Cardiac muscle cell (in vitro differentiated cells and primary cell): ENCODE measurements around the gene UHMK1. TPM values are rescaled to one million over a fixed set of nuclear protein-coding genes. Genes with fewer than 3 reads are reported as not detected.

Experiments
- DNase-seq, 2 donors: peaks; one replicate each; pipeline versions ENCODE4 v3.0.0 to v3.0.0-alpha.2; 2010 to 2017; ENCODE audit warnings: low read depth in 1 of 2, low spot score in 1 of 2
- H3K27ac ChIP-seq: fragments of 200-600 bp; sonication (generic); 2 replicates; pipeline ENCODE4 v1.5.1; 2016
- H3K27me3 ChIP-seq: fragments of 200-600 bp; sonication (generic); 2 replicates; pipeline ENCODE4 v1.6.0; 2016; ENCODE audit warnings: control low read depth
- H3K36me3 ChIP-seq: fragments of 200-600 bp; sonication (generic); 2 replicates; pipeline ENCODE4 v1.5.1; 2016; ENCODE audit warnings: control low read depth
- H3K4me1 ChIP-seq: fragments of 200-600 bp; sonication (generic); 2 replicates; pipeline ENCODE4 v1.8.1; 2017; ENCODE audit warnings: low read depth, mild to moderate bottlenecking, mixed run types
- H3K4me3 ChIP-seq: fragments of 200-600 bp; sonication (generic); 2 replicates; pipeline ENCODE4 v1.5.1; 2016; ENCODE audit warnings: mild to moderate bottlenecking
- H3K9me3 ChIP-seq: fragments of 200-600 bp; sonication (generic); 2 replicates; pipeline ENCODE4 v1.5.1; 2017; ENCODE audit warnings: low read depth, mild to moderate bottlenecking, control low read depth
- CTCF ChIP-seq: IDR thresholded peaks from 2 replicates; pipeline ENCODE4 v1.5.1; 2012; ENCODE audit warnings: low read depth, mild to moderate bottlenecking, low read length
- polyA plus RNA-seq: library from polyadenylated mRNA; unstranded; fragments of >200 nt; fragmentation: Nextera tagmentation; extraction: Ambion mirVana; gene quantifications from 2 replicates; pipeline ENCODE4 v1.2.1, GENCODE V29; 2016
- total RNA-seq: library from RNA; depleted of rRNA; stranded (reverse); fragments of >200 nt; gene quantifications from 2 replicates; pipeline ENCODE4 v1.2.3, GENCODE V29; 2016

The UHMK1 gene
- total and polyA plus RNA-seq, 2 experiments from 2014 or later = 3.5 to 17.2 TPM

- TF ChIP-seq CTCF = no peak
- peak overlapping the region; percentile 91 for H3K27ac ChIP-seq
- peaks cover 6% of the 10 kb centered on the region for H3K4me1 ChIP-seq
- peaks cover 26% of the 10 kb centered on the region for H3K36me3 ChIP-seq
- DNase-seq = no peak
- H3K9me3 ChIP-seq = no peaks in the 10 kb centered on the region
- no peaks in the 10 kb centered on the region for H3K27me3 ChIP-seq
- H3K4me3 ChIP-seq = peak overlapping the region; percentile 64
These were observed 835 bp downstream of the UHMK1 start for GRCh38 chr1:162498496-162498810.

GRCh38 chr1:162500805-162501204, 3.2 kb downstream of the UHMK1 start:
- peaks cover 6% of the 10 kb centered on the region for H3K4me1 ChIP-seq
- DNase-seq = peak in 1 of 2 donors; percentile 14
- no peaks in the 10 kb centered on the region for H3K27me3 ChIP-seq
- no peaks in the 10 kb centered on the region for H3K9me3 ChIP-seq
- TF ChIP-seq CTCF = no peak
- no peak overlapping the region for H3K27ac ChIP-seq
- peaks cover 46% of the 10 kb centered on the region for H3K36me3 ChIP-seq
- H3K4me3 ChIP-seq = no peak overlapping the region

- H3K9me3 ChIP-seq = no peaks in the 10 kb centered on the region
- peaks cover 51% of the 10 kb centered on the region for H3K36me3 ChIP-seq
- H3K4me3 ChIP-seq = no peak overlapping the region
- H3K27me3 ChIP-seq = no peaks in the 10 kb centered on the region
- H3K27ac ChIP-seq = no peak overlapping the region
- DNase-seq = no peak
- H3K4me1 ChIP-seq = peaks cover 6% of the 10 kb centered on the region
- no peak for TF ChIP-seq CTCF
These were observed 4.5 kb downstream of the UHMK1 start for GRCh38 chr1:162502077-162502476.

GRCh38 chr1:162502928-162503327, 5.3 kb downstream of the UHMK1 start:
- no peaks in the 10 kb centered on the region for H3K9me3 ChIP-seq
- no peak for DNase-seq
- H3K4me1 ChIP-seq = peaks cover 6% of the 10 kb centered on the region
- H3K27me3 ChIP-seq = no peaks in the 10 kb centered on the region
- TF ChIP-seq CTCF = no peak
- H3K27ac ChIP-seq = no peak overlapping the region
- no peak overlapping the region for H3K4me3 ChIP-seq
- H3K36me3 ChIP-seq = peaks cover 51% of the 10 kb centered on the region

- DNase-seq = no peak
- Histone ChIP-seq H3K27ac (no peak overlapping the region), H3K4me3 (no peak overlapping the region), H3K9me3 (no peaks in the 10 kb centered on the region), H3K36me3 (peaks cover 17% of the 10 kb centered on the region), H3K27me3 (no peaks in the 10 kb centered on the region), H3K4me1 (no peaks in the 10 kb centered on the region)
- TF ChIP-seq CTCF = no peak
These were observed 29.7 kb downstream of the UHMK1 start for GRCh38 chr1:162527314-162527713.
